B cell (primary cell): Measurements from ENCODE around the gene EMX2. TPM values are rescaled to one million over a fixed set of nuclear protein-coding genes. Genes with fewer than 3 reads are reported as not detected.

ENCODE experiments used
- ATAC-seq: fragments of 200-7000 bp; cut with Tn5 transposase; one replicate; pipeline ENCODE4 v1.10.0; 2021; ENCODE audit warnings: low read depth, mild to moderate bottlenecking, moderate number of reproducible peaks, moderate library complexity
- CTCF ChIA-PET: fragments of 350-600 bp; sonication (Branson Sonifier 250); formaldehyde crosslinking; loops from one replicate; lab custom pipeline; 2021; ENCODE audit warnings: antibody characterized with exemption, inconsistent platforms; lab: Charles Lee
- POLR2A ChIA-PET: fragments of 350-600 bp; sonication (Branson Sonifier 250); formaldehyde crosslinking; loops from one replicate; lab custom pipeline; 2021; ENCODE audit warnings: antibody characterized with exemption; lab: Charles Lee
- DNase-seq: peaks from one replicate; pipeline ENCODE4 v3.0.0; 2013
- H2AFZ ChIP-seq: 2 replicates; pipeline ENCODE4 v1.6.1; 2012; ENCODE audit warnings: mild to moderate bottlenecking, low read depth, low read length; ENCODE audit not compliant: insufficient read depth, poor library complexity, severe bottlenecking
- H3K27ac ChIP-seq, 2 donors: 1 replicate in 1 of 2; 2 replicates in 1 of 2; pipeline ENCODE4 v1.5.1; 2012 to 2013; ENCODE audit warnings: low read length in 2 of 2, mild to moderate bottlenecking in 2 of 2, moderate library complexity in 1 of 2
- H3K27me3 ChIP-seq, 4 experiments: fragments of 200-600 bp in 1 of 4; sonication (generic) in 1 of 4; replicated peaks in 1 of 4; 1 replicate in 2 of 4; 2 replicates in 2 of 4; pipeline versions ENCODE4 v1.6.1 to v1.7.0; 2013 to 2016; ENCODE audit warnings: low read length in 3 of 4, mild to moderate bottlenecking in 2 of 4, mixed read lengths in 1 of 4, moderate library complexity in 1 of 4; ENCODE audit not compliant: insufficient read depth in 4 of 4, control insufficient read depth in 3 of 4; ENCODE audit errors: control extremely low read depth in 1 of 4
- H3K36me3 ChIP-seq, 2 experiments: replicated peaks in 1 of 2; 1 replicate in 1 of 2; 2 replicates in 1 of 2; pipeline versions ENCODE4 v1.6.1 to v1.7.1; 2013; ENCODE audit warnings: low read length in 1 of 2; ENCODE audit not compliant: insufficient read depth in 2 of 2, control insufficient read depth in 1 of 2; ENCODE audit errors: control extremely low read depth in 1 of 2, extremely low read depth in 1 of 2
- H3K4me1 ChIP-seq, 2 donors: fragments of 200-600 bp in 1 of 2; sonication (generic) in 1 of 2; 1 replicate in 1 of 2; 2 replicates in 1 of 2; pipeline versions ENCODE4 v1.5.1 to v1.6.1; 2013 to 2017; ENCODE audit warnings: low read length in 2 of 2; ENCODE audit not compliant: control insufficient read depth in 2 of 2, insufficient read depth in 2 of 2
- H3K4me2 ChIP-seq: replicated peaks from 2 replicates; pipeline ENCODE3; 2012; ENCODE audit warnings: mild to moderate bottlenecking, low read depth, low read length; ENCODE audit not compliant: poor library complexity, severe bottlenecking
- H3K4me3 ChIP-seq, 5 experiments: fragments of 200-600 bp in 1 of 5; sonication (generic) in 1 of 5; 1 replicate in 3 of 5; 2 replicates in 2 of 5; pipeline versions ENCODE4 v1.5.1 to v1.7.0; 2011 to 2016; ENCODE audit warnings: low read length in 4 of 5, mild to moderate bottlenecking in 4 of 5, low read depth in 2 of 5, control low read depth in 1 of 5, moderate library complexity in 1 of 5; ENCODE audit not compliant: insufficient read depth in 1 of 5; ENCODE audit errors: control extremely low read depth in 1 of 5, extremely low read depth in 1 of 5
- H3K79me2 ChIP-seq: fragments of 200-600 bp; sonication (generic); one replicate; pipeline ENCODE4 v1.6.0; 2016; ENCODE audit warnings: low read length; ENCODE audit not compliant: control insufficient read depth, insufficient read depth
- H3K9ac ChIP-seq: fragments of 200-600 bp; sonication (generic); 2 replicates; pipeline ENCODE4 v1.6.1; 2017; ENCODE audit warnings: mild to moderate bottlenecking, low read length, moderate library complexity
- H3K9me3 ChIP-seq, 3 donors: one replicate each; pipeline versions ENCODE4 v1.6.1 to v1.7.1; 2013; ENCODE audit warnings: low read length in 2 of 3; ENCODE audit not compliant: control insufficient read depth in 2 of 3, insufficient read depth in 1 of 3; ENCODE audit errors: control extremely low read depth in 1 of 3
- H4K20me1 ChIP-seq: 2 replicates; pipeline ENCODE4 v1.6.0; 2012; ENCODE audit warnings: mild to moderate bottlenecking, low read length; ENCODE audit not compliant: insufficient read depth, control insufficient read depth, poor library complexity, severe bottlenecking
- H3K27ac Mint-ChIP-seq: one replicate; pipeline ENCODE4 v1.8.0; 2021; ENCODE audit warnings: mixed read lengths
- H3K27me3 Mint-ChIP-seq: one replicate; pipeline ENCODE4 v1.8.0; 2021; ENCODE audit warnings: mixed read lengths
- H3K4me1 Mint-ChIP-seq: one replicate; pipeline ENCODE4 v1.8.0; 2021; ENCODE audit warnings: mixed read lengths
- H3K4me3 Mint-ChIP-seq: one replicate; pipeline ENCODE4 v1.8.0; 2021; ENCODE audit warnings: mixed read lengths
- H3K9me3 Mint-ChIP-seq: one replicate; pipeline ENCODE4 v1.8.0; 2022; ENCODE audit warnings: mixed read lengths; ENCODE audit not compliant: insufficient read depth
- CTCF ChIP-seq: fragments of 200-600 bp; IDR thresholded peaks from one replicate; pipeline ENCODE4 v1.8.0; 2022; ENCODE audit warnings: antibody characterized with exemption, mild to moderate bottlenecking
- EZH2 ChIP-seq: IDR thresholded peaks from 2 replicates; pipeline ENCODE4 v1.6.1; 2012; ENCODE audit warnings: borderline replicate concordance, low read depth, mild to moderate bottlenecking, moderate library complexity, low read length; ENCODE audit not compliant: insufficient read depth, poor library complexity, severe bottlenecking
- WGBS: methylation state at CpG from one replicate; pipeline ENCODE4 v1.1.5; 2013; ENCODE audit warnings: missing lambda C conversion rate; ENCODE audit not compliant: insufficient coverage; 5-methylcytosine and 5-hydroxymethylcytosine counted together
- intact Hi-C: fragments of 100-400 bp; cut with micrococcal nuclease; formaldehyde crosslinking; loops from one replicate; pipeline ENCODE4 v1.10.0; 2022
- polyA plus RNA-seq: library from polyadenylated mRNA; depleted of rRNA; stranded (reverse); fragments of >200 nt; gene quantifications from 2 replicates; pipeline ENCODE4 v1.2.3, GENCODE V29; 2012
- total RNA-seq, 2 donors: library from RNA; stranded (reverse); fragments of 120-200 nt in 1 of 2; gene quantifications; 1 replicate in 1 of 2; 2 replicates in 1 of 2; pipeline versions ENCODE4 v1.2.3 to v1.2.4, GENCODE V29; 2013 to 2022

Gene EMX2
- total and polyA plus RNA-seq, 2 donors (not counting 1 experiment from before 2014, with no cell fraction given) = not detected

GRCh38 chr10:117591043-117591442 lies 48.5 kb downstream of the EMX2 start:
- POLR2A ChIA-PET = no interaction called here
- Histone ChIP-seq H4K20me1 (no peaks in the 10 kb centered on the region), H3K9me3 (no peaks in the 10 kb centered on the region), H3K4me3 (no peak overlapping the region), H3K27me3 (no peaks in the 10 kb centered on the region), H2AFZ (no peak overlapping the region), H3K36me3 (no peaks in the 10 kb centered on the region), H3K27ac (no peak overlapping the region), H3K79me2 (no peaks in the 10 kb centered on the region), H3K4me1 (no peaks in the 10 kb centered on the region), H3K9ac (no peak overlapping the region), H3K4me2 (no peak overlapping the region)
- Mint-ChIP-seq H3K4me3 (no peak overlapping the region), H3K27ac (no peak overlapping the region), H3K27me3 (peaks cover 7% of the 10 kb centered on the region), H3K4me1 (no peaks in the 10 kb centered on the region), H3K9me3 (peaks cover 6% of the 10 kb centered on the region)
- CTCF ChIA-PET = no interaction called here
- intact Hi-C loops = no loop called here
- ATAC-seq (no peak), DNase-seq (no peak)
- TF ChIP-seq EZH2 = no peak
- no peak for TF ChIP-seq CTCF
- WGBS = 100% methylated on average over 1 of the region's 4 CpGs

GRCh38 chr10:117594722-117595121 lies 52.2 kb downstream of the EMX2 start:
- Histone ChIP-seq H3K27me3 (no peaks in the 10 kb centered on the region), H3K9ac (no peak overlapping the region), H3K9me3 (no peaks in the 10 kb centered on the region), H3K4me3 (no peak overlapping the region), H3K4me2 (no peak overlapping the region), H4K20me1 (no peaks in the 10 kb centered on the region), H3K79me2 (no peaks in the 10 kb centered on the region), H3K36me3 (no peaks in the 10 kb centered on the region), H3K4me1 (no peaks in the 10 kb centered on the region), H3K27ac (no peak overlapping the region), H2AFZ (no peak overlapping the region)
- DNase-seq = no peak
- TF ChIP-seq CTCF = no peak
- TF ChIP-seq EZH2 = no peak
- ChIA-PET POLR2A (no interaction called here), CTCF (no interaction called here)
- Mint-ChIP-seq H3K27me3 (no peaks in the 10 kb centered on the region), H3K4me3 (no peak overlapping the region), H3K27ac (no peak overlapping the region), H3K4me1 (no peaks in the 10 kb centered on the region), H3K9me3 (no peaks in the 10 kb centered on the region)
- ATAC-seq = no peak
- intact Hi-C loops = no loop called here
- WGBS = 100% methylated on average over 1 of the region's 5 CpGs
